Uterus (tissue), 2 donors: Measurements from ENCODE around the gene GRM3.

Source experiments
- POLR2A ChIP-seq, 2 donors: fragments of 450-650 bp; IDR thresholded peaks; one replicate each; pipeline ENCODE4 v1.6.1; 2016; ENCODE audit warnings: antibody characterized with exemption in 2 of 2, mild to moderate bottlenecking in 1 of 2, moderate library complexity in 1 of 2
- TF ChIP-seq, protein P1 (sequence below), 4 experiments: fragments of 200-600 bp in 2 of 4; fragments of 450-650 bp in 2 of 4; sonication (generic) in 2 of 4; IDR thresholded peaks; one replicate each; pipeline ENCODE4 v1.5.1; 2016 to 2019; ENCODE audit warnings: antibody characterized with exemption in 4 of 4, mild to moderate bottlenecking in 2 of 4, moderate library complexity in 1 of 4

DNA sequence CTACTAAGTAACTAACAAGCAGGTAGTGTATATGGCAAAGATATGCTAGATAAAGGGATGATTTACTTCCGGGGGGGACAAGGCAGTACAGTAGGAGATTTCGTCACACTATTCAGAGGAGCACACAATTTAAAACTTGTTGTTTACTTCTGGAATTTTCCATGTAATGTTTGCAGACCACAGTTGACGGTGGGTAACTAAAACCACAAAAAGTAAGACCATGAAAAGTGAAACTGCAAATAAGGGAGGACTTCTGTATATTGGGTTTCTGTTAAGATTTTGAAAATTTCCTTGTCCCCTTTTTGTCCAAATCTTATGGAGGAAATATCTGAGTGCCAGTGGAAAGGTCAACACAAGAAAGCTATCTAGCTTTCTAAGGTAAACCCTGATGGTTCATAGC is 245.8 kb downstream of the GRM3 start:
- TF ChIP-seq, protein P1, sequence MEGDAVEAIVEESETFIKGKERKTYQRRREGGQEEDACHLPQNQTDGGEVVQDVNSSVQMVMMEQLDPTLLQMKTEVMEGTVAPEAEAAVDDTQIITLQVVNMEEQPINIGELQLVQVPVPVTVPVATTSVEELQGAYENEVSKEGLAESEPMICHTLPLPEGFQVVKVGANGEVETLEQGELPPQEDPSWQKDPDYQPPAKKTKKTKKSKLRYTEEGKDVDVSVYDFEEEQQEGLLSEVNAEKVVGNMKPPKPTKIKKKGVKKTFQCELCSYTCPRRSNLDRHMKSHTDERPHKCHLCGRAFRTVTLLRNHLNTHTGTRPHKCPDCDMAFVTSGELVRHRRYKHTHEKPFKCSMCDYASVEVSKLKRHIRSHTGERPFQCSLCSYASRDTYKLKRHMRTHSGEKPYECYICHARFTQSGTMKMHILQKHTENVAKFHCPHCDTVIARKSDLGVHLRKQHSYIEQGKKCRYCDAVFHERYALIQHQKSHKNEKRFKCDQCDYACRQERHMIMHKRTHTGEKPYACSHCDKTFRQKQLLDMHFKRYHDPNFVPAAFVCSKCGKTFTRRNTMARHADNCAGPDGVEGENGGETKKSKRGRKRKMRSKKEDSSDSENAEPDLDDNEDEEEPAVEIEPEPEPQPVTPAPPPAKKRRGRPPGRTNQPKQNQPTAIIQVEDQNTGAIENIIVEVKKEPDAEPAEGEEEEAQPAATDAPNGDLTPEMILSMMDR (IDR thresholded peaks at IDR 0.05) = no peak
- no peak for TF ChIP-seq POLR2A (IDR thresholded peaks at IDR 0.05)
